SKM-1 (cell line): ENCODE results near the gene ALOX12B.
A peak's percentile ranks its signal among the peaks of the same experiment; 100 is the strongest.
"Not testable (repeated sequence)": the region's sequence is repeated elsewhere in the genome, so short reads cannot be mapped to it uniquely, and the experiment has no call there.

Experiments used
- DNase-seq: peaks from one replicate; lab custom pipeline; 2025; ENCODE audit not compliant: unreplicated experiment; lab: John Stamatoyannopoulos, UW

The ALOX12B gene

GRCh38 chr17:8118769-8119580 lies 31.5 kb upstream of the ALOX12B start:
- peak; percentile 29 for DNase-seq

GRCh38 chr17:8117980-8118768 lies 30.7 kb upstream of the ALOX12B start, which contains the start of gene ALOXE3:
Gene ALOXE3, minus strand, starts transcription at chr17:8118514. Its CDS starts 524 bp downstream, at chr17:8117990.
- no peak for DNase-seq

GRCh38 chr17:8117367-8117979 lies 30.0 kb upstream of the ALOX12B start:
- DNase-seq: no peak

GRCh38 chr17:8116776-8117175 lies 29.3 kb upstream of the ALOX12B start:
- no peak for DNase-seq

GRCh38 chr17:8110907-8111306 lies 23.4 kb upstream of the ALOX12B start:
- DNase-seq: no peak

GRCh38 chr17:8110456-8110804 lies 22.9 kb upstream of the ALOX12B start:
- no peak for DNase-seq

- DNase-seq: no peak
Measured at GRCh38 chr17:8109661-8110455, 22.3 kb upstream of the ALOX12B start.

GRCh38 chr17:8108972-8109660 lies 21.6 kb upstream of the ALOX12B start:
- no peak for DNase-seq

GRCh38 chr17:8106980-8107379 lies 19.5 kb upstream of the ALOX12B start:
- DNase-seq: not testable (repeated sequence)

- DNase-seq: no peak
Measured at GRCh38 chr17:8105957-8106398, 18.5 kb upstream of the ALOX12B start.

GRCh38 chr17:8104911-8105310 lies 17.4 kb upstream of the ALOX12B start:
- no peak for DNase-seq

- no peak for DNase-seq
Measured at GRCh38 chr17:8103549-8103948, 16.0 kb upstream of the ALOX12B start.

- DNase-seq: no peak
Measured at GRCh38 chr17:8101721-8102120, 14.2 kb upstream of the ALOX12B start.

- no peak for DNase-seq
Measured at GRCh38 chr17:8100763-8101162, 13.2 kb upstream of the ALOX12B start.

GRCh38 chr17:8100111-8100510 lies 12.6 kb upstream of the ALOX12B start:
- no peak for DNase-seq

- no peak for DNase-seq
Measured at GRCh38 chr17:8096541-8096940, 9.0 kb upstream of the ALOX12B start.

- DNase-seq: no peak
Measured at GRCh38 chr17:8095361-8095760, 7.8 kb upstream of the ALOX12B start.

GRCh38 chr17:8091033-8091687 lies 3.6 kb upstream of the ALOX12B start:
- DNase-seq: no peak

GRCh38 chr17:8089728-8090127 lies 2.2 kb upstream of the ALOX12B start:
- no peak for DNase-seq

- no peak for DNase-seq
Measured at GRCh38 chr17:8087952-8088230, 375 bp upstream of the ALOX12B start.
